Measurements from ENCODE around the gene SUCLA2. TPM values are rescaled to one million over a fixed set of nuclear protein-coding genes. Genes with fewer than 3 reads are reported as not detected.

The SUCLA2 gene
- total RNA-seq, 6 experiments from 2014 or later, result 37.7 to 47.0 (median 42.4) TPM

- Mint-ChIP-seq H3K9me3 (peaks cover 15% of the 10 kb centered on the region; the same call in 1 of the 2 replicates), H3K27ac (no peak overlapping the region), H3K27me3 (ENCODE audit: insufficient read depth) (peaks cover 5% of the 10 kb centered on the region), H3K4me3 (no peak overlapping the region), H3K4me1 (ENCODE audit: low read depth) (no peaks in the 10 kb centered on the region), H3K36me3 (ENCODE audit: low read depth) (no peaks in the 10 kb centered on the region)
- TF ChIP-seq, protein P1, sequence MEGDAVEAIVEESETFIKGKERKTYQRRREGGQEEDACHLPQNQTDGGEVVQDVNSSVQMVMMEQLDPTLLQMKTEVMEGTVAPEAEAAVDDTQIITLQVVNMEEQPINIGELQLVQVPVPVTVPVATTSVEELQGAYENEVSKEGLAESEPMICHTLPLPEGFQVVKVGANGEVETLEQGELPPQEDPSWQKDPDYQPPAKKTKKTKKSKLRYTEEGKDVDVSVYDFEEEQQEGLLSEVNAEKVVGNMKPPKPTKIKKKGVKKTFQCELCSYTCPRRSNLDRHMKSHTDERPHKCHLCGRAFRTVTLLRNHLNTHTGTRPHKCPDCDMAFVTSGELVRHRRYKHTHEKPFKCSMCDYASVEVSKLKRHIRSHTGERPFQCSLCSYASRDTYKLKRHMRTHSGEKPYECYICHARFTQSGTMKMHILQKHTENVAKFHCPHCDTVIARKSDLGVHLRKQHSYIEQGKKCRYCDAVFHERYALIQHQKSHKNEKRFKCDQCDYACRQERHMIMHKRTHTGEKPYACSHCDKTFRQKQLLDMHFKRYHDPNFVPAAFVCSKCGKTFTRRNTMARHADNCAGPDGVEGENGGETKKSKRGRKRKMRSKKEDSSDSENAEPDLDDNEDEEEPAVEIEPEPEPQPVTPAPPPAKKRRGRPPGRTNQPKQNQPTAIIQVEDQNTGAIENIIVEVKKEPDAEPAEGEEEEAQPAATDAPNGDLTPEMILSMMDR (IDR thresholded peaks at IDR 0.05), result no peak
- no peak for DNase-seq
These were observed 84.0 kb downstream of the SUCLA2 start for GRCh38 chr13:47917022-47917574.

DNA sequence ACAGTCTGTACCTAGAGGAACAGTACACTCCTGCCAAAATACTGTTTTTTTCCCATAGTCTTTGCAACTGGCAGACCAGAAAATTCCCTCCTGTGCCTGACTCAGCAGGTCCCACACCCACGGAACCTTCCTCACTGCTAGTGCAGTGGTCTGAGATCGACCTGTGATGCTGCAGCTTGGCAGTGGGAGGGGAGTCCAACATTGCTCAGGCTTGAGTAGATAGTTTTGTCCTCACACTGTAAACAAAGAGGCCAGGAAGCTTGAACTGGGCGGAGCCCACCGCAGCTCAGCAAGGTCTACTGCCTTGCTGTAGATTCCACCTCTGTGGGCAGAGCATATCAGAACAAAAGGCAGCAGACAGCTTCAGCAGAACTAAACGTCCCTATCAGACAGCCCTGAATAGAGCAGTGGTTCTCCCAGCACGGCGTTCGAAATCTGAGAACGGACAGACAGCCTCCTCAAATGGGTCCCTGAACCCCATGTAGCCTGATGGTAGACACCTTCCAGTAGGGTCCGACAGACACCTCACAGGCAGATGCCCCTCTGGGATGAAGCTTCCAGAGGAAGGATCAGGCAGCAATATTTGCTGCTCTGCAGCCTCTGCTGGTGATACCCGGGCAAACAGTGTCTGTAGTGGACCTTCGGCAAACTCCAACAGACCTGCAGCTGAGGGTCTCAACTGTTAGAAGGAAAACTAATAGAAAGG is 92.7 kb downstream of the SUCLA2 start:
- no peak for DNase-seq
- Mint-ChIP-seq H3K27ac (no peak overlapping the region), H3K36me3 (ENCODE audit: low read depth) (no peaks in the 10 kb centered on the region), H3K4me1 (ENCODE audit: low read depth) (peaks cover 16% of the 10 kb centered on the region), H3K27me3 (ENCODE audit: insufficient read depth) (peaks cover 9% of the 10 kb centered on the region), H3K9me3 (peaks cover 4% of the 10 kb centered on the region; the same call in 1 of the 2 replicates), H3K4me3 (no peak overlapping the region)
- TF ChIP-seq, protein P1 (IDR thresholded peaks at IDR 0.05), result no peak

- Mint-ChIP-seq H3K27me3 (ENCODE audit: insufficient read depth) (peaks cover 5% of the 10 kb centered on the region; the same call in 1 of the 2 replicates), H3K4me3 (peak overlapping the region; percentile 76; the same call in 1 of the 2 replicates), H3K9me3 (no peaks in the 10 kb centered on the region), H3K4me1 (ENCODE audit: low read depth) (peaks cover 28% of the 10 kb centered on the region), H3K27ac (no peak overlapping the region), H3K36me3 (ENCODE audit: low read depth) (peaks cover 6% of the 10 kb centered on the region; the same call in 1 of the 2 replicates)
- TF ChIP-seq, protein P1 (IDR thresholded peaks at IDR 0.05), result no peak
- DNase-seq, result no peak
These were observed 96.2 kb downstream of the SUCLA2 start for GRCh38 chr13:47904891-47905290.

DNA sequence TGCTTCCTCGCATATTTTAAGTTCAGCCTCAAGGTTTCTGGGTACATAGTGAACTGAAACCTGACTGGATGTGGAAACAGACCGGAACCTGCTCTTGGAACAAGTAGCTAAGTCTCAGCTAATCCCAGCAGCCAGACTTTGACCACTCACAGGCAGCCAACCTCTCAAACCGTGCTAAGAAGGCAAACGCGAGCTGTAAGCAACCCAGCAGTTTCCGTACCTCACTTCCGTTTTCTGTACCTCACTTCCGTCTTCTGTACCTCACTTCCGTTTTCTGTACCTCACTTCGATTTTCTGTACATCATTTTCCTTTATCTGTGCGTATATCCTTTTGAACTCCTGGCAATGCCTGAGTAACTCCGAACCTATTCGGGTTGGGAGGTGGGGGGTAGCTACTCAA is 96.8 kb downstream of the SUCLA2 start:
- Mint-ChIP-seq H3K27ac (peak overlapping the region; percentile 22; the same call in 1 of the 2 replicates), H3K9me3 (no peaks in the 10 kb centered on the region), H3K4me3 (peak overlapping the region; percentile 76), H3K27me3 (ENCODE audit: insufficient read depth) (no peaks in the 10 kb centered on the region), H3K4me1 (ENCODE audit: low read depth) (peaks cover 29% of the 10 kb centered on the region), H3K36me3 (ENCODE audit: low read depth) (peaks cover 9% of the 10 kb centered on the region; the same call in 1 of the 2 replicates)
- DNase-seq, result no peak
- TF ChIP-seq, protein P1 (IDR thresholded peaks at IDR 0.05), result no peak

- peaks cover 33% of the 10 kb centered on the region for H3K4me1 Mint-ChIP-seq (ENCODE audit: low read depth)
- H3K36me3 Mint-ChIP-seq (ENCODE audit: low read depth), result peaks cover 9% of the 10 kb centered on the region; the same call in 1 of the 2 replicates
- no peaks in the 10 kb centered on the region for H3K9me3 Mint-ChIP-seq
- DNase-seq, result no peak
- H3K4me3 Mint-ChIP-seq, result peak overlapping the region; percentile 76
- H3K27me3 Mint-ChIP-seq (ENCODE audit: insufficient read depth), result no peaks in the 10 kb centered on the region
- peak overlapping the region; percentile 22; the same call in 1 of the 2 replicates for H3K27ac Mint-ChIP-seq
- TF ChIP-seq, protein P1 (IDR thresholded peaks at IDR 0.05), result no peak
These were observed 97.2 kb downstream of the SUCLA2 start for GRCh38 chr13:47903836-47904235.

All from HFFc6 (cell line).